Measurements from ENCODE around the gene ZNF783.
"Not testable (repeated sequence)": the region's sequence is repeated elsewhere in the genome, so short reads cannot be mapped to it uniquely, and the experiment has no call there.

ZNF783 gene

DNA sequence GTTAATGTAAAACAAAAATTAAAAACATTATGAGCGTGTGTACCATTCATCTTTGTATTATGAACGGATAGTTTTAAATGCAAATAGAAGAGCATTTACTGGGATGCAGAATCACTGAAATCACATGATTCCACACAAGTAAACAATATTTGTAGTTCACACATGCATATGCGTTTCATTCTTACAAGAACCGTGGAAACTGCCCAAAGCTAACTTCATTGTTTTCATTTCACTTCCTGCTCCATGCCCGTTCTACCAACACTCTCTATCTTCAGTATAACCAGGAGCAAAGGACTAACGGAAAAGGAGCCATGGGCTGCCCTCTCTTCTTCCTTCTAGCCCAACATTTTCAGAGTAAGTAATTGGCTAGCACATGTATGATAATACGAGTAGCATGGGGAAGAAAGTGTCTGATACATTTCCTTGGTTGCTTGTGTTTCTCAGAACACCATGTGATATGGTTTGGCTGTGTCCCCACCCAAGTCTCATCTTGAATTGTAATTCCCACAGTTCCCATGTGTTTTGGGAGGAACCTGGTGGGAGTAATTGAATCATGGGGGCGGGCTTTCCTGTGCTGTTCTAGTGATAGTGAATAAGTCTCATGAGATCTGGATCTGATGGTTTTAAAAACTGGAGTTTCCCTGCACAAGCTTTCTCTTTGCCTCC is 38.8 kb downstream of the ZNF783 start:
- no peak for DNase-seq (ENCODE audit: low read depth)

DNA sequence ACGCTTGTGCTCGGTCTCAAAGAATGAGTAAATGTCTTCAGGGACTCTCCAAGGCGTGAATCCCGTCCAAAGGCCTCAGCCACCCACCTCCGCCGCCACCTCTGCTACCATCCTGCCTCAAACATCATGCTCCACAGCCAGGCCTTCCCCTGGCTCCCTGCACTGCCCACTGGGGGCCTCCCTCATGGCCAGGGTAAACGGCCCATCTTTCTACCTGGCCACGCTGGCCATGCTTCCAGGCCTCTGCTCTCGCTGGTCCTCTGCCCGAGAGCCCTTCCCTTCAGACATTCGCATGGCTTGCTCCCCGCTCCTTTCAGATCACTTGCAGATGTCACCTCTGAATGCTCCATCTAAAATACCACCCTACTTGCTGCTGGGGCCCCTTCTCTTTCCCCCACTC is 40.2 kb downstream of the ZNF783 start:
- DNase-seq (ENCODE audit: low read depth) = no peak

DNA sequence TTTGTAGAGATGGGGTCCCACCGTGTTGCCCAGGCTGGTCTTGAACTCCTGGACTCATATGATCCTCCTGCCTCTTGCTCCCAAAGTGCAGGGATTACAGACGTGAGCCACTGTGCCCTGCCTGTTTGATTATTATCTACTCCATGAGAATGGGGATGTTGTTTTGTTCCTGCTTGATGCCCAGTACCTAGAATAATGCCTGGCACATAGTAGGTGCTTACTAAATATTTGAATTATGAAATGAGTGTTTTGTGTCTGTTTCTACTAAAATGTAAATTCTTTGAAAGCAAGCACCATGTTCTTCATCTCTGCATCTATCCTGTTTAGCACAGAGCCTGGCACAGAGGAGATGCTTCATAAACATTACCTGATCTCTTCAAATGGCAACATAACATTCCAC is 40.9 kb downstream of the ZNF783 start:
- DNase-seq (ENCODE audit: low read depth) = no peak

DNA sequence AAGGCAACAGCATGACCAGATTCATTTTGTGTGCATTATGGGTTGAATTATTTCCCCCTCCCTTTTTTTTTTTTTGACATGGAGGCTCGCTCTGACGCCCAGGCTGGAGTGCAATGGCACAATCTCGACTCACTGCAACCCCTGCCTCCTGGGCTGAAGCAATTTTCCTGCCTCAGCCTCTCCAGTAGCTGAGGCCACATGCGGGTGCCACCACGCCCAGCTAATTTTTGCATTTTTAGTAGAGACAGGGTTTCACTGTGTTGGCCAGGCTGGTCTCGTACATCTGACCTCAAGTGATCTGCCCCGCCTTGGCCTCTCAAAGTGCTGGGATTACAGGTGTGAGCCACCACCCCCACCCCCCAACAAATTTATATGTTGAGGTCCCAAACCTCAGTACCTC is 42.0 kb downstream of the ZNF783 start:
- no peak for DNase-seq (ENCODE audit: low read depth)

DNA sequence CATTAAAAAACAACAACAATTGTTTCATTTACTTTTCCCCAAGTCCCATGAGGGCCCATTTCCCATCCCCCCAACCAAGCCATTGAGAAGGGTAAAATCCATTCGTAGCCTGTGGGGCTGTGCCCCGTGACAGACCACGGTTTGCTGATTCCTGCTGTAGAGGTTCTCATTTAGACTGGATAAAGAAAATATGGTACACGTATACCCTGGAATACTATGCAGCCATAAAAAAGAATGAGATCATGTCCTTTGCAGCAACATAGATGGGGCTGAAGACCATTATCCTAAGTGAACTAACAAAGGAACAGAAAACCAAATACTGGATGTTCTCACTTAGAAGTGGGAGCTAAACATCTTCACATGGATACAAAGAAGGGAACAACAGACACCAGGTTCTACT is 44.9 kb downstream of the ZNF783 start:
- no peak for DNase-seq (ENCODE audit: low read depth)

DNA sequence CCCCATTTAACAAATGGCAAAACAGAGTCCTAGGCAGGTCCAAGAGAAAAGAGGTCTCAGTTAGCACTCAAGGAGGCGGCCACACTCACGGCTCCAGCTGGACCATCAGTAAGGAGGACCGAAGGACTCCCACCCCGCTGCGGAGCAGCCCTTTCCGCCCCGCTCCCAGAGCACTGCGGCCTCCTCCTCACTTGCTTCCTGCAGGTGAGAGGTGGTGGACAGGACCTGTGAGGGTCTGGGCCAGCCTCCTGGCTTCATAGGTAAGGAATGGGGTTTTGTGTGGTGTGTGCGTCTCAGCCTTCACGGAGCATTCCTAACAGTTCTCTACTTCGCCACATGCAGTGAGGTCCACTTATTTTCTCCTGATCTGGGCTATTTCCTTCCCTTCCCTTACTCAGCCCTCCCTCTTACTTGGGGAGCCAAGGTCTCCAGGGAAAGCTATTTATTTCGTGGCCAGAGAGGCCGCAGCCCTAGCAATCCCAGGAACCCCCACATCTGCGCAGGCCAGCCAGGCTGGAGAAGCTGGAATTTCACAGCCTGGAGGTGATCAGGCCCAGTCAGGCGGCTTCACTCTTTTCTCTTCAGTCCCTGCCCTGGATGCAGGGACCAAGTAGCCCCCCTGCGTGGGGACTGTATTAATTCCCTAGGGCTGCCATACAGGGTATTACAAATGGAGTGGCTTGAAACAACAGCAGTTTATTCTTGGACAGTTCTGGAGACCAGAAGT is 45.9 kb downstream of the ZNF783 start:
- DNase-seq (ENCODE audit: low read depth) = no peak

DNA sequence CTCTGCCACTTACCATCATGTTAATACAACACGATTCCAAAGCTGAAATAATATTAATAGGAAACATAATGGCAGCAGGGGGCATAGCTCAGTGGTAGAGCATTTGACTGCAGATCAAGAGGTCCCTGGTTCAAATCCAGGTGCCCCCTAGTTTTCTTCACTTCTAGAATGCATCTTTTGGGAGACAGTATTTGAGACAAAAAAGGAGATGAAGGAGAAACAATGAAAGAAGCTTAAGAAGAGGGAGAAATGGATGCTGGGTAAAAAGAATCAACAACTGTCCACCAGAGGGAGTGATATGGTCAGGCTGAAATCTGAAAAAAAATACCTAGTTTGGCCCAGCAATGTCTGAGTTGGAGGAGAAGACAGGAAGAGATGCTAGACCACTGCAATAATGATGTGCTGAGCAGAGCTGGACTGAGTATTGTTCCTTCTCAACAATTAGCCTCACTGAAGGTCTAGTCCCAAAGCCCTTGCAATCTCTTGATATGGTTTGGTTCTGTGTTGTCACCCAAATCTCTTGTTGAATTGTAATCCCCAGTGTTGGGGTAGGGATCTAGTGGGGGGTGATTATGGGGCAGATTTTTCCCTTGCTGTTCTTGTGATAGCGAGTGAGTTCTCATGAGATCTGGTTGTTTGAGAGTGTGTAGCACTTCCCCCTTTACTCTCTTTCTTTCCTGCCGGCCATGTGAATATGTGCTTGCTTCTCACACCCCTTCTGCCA is 48.3 kb downstream of the ZNF783 start:
- DNase-seq (ENCODE audit: low read depth) = peak; percentile 83

DNA sequence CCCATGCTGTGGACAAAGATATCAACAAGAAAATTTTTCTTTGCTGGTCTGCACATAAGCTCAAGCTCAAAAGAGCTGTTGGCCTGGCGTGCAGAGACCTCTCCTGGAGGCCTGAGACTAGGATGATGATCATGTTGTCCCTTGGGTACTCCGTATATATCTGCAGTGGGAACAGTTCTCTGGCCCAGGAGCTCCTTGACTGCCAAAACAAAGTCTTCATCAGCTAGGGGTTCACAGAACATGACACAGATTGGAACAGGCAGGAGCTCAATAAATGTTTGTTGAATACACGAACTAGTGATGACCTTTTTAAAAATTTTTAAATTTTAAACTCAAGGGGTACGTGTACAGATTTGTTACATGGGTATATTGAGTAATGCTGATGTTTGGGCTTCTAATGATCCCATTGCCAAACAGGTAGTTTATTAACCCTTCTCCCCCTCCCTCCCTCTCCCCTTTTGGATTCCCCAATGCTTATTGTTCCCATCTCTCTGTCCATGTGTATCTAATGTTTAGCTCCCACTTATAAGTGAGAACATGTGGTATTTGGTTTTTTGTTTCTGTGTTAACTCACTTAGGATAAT is 49.1 kb downstream of the ZNF783 start:
- DNase-seq (ENCODE audit: low read depth) = no peak

DNA sequence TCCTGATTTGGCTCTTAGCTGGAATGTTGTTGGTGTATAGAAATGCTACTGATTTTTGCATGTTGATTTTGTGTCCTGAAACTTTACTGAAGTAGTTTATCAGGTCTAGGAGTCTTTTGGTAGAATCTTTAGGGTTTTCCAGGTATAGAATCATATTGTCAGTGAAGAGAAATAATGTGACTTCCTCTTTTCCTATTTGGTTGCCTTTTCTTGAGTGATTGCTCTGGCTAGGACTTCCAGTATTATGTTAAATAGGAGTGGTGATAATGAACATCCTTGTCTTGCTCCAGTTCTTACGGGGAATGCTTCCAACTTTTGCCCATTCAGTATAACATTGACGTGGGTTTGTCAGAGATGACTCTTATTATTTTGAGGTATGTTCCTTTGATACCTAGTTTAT is 52.0 kb downstream of the ZNF783 start:
- DNase-seq (ENCODE audit: low read depth) = no peak

DNA sequence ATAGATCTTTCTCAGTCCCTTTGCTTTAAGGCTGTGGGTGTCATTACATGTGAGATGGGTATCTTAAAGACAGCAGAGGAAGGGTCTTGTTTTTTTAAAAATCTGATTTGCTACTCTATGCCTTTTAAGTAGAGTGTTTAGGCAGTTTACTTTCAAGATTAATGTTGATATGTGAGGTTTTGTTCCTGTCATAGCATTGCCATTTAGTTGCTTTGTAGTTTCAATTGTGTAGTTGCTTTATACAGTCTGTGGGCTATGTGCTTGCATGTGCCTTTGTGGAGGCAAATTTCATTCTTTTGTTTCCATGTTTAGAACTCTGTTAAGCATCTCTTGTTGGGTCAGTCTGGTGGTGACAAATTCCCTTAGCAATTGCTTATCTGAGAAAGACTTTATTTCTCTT is 54.6 kb downstream of the ZNF783 start:
- no peak for DNase-seq (ENCODE audit: low read depth)

DNA sequence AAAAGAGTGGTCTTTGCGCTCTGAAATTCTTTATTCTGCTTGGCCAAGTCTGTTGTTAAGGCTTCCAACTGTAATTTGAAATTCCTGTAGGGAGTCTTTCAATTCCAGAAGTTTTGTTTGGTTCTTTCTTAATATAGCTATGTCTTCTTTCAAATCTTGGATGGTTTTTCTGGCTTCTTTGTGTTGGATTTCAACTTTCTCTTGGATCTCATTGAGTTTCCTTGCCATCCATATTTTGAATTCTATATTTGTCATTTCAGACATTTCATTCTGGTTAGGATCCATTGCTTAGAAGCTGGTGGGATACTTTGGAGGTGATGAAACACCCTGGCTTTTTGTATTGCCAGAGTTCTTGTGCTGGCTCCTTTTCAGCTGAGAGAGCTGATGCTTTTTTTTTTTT is 55.5 kb downstream of the ZNF783 start:
- no peak for DNase-seq (ENCODE audit: low read depth)

DNA sequence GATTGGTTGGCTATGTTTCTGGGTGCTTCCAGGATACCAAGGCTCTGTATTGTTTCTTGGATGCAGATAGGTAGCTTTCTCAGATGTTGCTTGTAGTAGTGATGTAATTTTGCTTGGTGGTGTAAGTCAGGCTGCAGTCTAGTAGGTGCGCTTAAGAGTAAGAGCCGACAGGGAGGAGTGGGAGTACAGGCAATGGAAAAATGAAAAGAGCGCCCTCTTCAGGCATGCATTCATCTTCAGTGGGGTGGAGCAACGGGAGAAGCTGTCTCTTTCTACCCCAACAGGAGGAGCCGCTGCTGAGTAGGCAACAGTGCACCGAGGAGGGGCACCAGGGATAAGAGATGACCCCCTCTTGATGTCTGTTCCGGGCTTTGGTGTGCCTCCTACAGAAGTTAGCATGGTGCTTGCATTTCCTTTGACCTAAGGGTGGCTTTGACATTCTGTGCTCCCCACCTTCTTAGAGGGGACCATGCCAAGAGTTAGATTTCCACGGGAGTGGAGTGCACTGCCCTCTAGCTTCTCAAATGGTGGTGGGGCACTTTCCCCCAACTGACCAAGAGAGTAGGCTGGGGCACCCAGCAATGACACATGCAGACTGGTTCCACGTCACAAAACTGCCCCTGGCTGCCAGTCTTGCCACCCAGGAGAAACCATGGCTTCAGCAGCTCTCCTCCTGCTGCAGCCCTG is 56.1 kb downstream of the ZNF783 start:
- no peak for DNase-seq (ENCODE audit: low read depth)

DNA sequence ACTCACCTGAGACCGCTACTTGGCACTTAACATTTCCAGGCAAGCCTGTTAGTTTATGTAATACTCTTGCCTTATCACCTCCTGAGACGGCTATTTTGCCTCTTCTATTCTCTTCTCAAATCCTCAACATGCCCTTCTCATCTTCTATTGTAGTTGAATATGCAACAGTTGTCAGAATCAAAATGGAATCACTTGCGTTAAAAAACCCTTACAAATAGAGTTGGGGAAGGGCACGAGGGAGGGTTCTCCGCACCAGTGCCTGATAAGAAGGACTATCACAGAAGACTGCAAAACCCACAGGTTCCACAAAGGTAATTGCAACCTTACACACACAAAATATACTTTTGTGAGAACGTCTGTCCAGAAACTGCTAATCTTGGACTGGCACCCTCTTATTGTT is 57.4 kb downstream of the ZNF783 start:
- DNase-seq (ENCODE audit: low read depth) = no peak

DNA sequence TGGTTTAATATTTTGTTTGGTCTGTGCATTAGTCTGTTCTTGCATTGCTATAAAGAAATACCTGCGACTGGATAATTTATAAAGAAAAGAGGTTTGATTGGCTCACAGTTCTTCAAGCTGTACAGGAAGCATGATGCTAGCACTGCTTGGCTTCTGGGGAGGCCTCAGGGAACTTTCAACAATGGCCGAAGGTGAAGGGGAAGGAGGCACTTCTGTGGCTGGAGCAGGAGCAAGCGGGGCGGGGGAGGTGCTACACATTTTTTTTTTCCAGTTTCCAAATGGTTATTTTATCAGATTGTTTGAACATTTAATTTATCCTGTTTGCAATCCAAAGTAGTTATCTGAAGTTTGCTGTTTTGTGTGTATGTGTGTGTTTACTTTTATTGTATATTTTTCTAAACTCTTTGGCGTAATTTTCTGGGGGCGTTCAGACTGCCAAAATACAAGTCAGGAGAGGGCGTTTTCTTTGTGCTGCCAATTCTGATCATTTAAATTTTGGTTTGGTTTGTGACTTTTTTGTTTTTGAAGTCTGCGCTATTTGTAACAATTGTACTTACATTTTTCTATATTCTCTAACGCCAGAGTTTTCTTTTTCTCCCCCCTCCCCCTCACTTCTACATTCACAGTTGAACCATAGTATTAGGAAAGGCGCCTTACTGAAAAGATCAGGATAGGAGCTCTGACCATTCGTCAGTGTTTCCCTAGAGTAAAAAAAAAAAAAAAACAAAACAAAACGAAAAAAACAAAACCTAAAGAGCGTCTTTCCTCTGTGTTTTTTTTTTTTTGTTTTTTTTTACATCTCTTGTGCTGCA is 58.5 kb downstream of the ZNF783 start:
- DNase-seq (ENCODE audit: low read depth) = no peak

DNA sequence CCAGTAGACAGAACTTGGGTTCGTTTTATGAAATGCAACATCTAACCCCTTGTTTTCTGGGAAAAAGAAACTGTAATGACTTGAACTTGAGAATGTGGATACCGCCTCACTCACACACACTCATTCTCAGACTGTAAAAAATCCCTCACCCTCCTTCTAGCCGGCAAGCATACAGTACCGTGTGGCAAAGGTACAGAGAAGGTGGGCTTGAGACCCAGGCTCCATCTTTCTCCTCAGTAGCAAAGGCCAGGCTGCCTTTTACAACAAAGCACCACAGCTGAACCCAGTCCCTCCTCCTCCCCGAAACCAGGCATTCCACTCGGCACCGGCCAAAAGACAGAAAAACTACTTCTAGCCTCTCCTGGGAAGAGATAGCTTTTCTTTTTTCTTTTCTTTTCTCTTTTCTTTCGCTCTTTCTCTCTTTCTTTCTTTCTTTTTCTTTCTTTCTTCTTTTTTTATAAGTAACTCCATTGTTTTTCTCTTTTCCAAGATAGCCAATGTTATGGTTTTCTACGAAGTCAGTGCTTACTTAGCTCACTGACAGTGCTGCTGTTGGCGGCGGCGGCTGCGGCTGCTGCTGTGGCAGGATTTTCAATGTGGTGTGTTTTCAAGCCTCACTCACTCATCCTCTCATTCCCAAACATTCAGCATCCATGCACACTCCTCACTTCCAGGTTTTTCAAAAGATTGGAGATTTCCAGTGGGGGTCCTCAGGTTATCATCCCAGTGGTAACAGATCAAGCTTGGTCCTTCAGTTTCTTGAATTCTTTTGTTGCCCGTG is 59.3 kb downstream of the ZNF783 start:
- not testable (repeated sequence) for DNase-seq (ENCODE audit: low read depth)

DNA sequence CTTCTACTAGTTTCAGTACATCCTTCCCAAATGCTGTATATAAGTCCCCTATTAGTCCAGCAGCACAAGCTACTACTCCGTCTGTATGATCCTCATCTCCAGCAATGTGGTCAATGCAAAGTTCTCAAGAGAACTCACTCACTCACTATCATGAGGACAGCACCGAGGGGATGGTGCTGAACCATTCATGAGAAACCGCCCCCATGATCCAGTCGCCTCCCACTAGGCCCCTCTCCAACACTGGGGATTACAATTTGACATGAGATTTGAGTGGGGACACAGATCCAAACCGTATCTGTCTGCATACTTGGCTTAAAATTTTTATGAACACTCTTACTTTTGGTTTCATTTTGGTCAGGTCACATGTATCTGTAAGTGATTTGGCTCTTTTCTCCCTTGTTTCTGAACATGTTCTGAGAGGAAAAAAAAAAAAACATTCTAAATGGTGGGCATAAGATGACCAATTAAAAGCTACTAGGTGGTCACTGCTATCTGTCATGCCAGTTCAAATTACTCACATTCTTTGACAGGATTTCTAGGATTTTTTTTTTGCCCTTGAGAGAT is 60.1 kb downstream of the ZNF783 start:
- peak; percentile 45 for DNase-seq (ENCODE audit: low read depth)

DNA sequence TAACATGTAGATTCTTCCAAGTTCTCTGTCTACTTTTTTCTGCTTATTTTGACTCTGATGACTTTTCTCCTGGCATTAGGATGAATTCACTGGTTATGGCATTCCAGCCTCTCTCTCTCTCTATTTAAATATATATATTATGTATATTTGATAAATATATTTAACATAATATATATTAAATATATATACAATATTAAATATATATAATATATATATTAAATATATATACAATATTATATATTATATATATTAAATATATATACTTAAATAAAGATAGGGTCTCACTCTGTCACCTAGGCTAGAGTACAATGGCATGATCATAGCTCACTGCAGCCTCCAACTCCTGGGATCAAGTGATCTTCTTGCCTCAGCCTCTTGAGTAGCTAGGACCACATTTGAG is 60.7 kb downstream of the ZNF783 start:
- DNase-seq (ENCODE audit: low read depth) = no peak

DNA sequence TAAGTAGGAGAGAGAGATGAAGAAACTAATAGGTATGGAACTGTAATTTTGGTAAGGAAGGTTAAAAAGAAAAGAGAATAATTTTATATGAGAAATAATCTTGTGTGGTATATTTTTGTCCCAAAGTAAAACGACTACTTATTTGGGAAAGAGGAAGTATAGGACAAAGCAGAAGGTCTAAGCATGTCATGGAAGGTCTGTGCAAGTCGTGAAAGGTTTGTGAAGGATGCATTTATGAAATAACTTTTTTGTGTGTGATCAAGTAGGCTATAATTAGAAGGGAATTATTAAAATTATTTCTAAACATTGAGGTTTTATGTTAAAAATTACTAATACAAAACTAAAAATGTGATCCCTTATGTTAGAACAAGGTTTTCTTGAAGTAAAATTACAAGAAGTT is 63.3 kb downstream of the ZNF783 start:
- DNase-seq (ENCODE audit: low read depth) = no peak

DNA sequence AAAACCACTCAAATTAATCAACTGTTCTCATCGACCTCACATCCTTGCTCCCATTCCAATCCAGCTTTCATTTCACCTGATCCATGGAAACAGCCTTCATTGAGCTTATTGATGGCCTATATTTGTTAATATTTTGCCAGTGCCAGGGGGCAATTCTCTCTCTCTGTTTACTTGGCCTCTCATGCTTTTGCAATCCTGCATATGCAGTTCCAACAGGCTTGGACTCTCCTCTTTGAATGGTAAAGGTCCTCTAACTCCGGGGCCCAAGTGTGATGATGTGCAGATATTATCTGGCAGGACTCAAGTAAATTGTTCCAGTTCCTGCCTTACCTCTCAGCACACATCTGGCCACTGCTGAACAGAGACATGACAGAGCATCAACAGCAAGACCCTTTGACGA is 67.3 kb downstream of the ZNF783 start:
- DNase-seq (ENCODE audit: low read depth) = no peak

DNA sequence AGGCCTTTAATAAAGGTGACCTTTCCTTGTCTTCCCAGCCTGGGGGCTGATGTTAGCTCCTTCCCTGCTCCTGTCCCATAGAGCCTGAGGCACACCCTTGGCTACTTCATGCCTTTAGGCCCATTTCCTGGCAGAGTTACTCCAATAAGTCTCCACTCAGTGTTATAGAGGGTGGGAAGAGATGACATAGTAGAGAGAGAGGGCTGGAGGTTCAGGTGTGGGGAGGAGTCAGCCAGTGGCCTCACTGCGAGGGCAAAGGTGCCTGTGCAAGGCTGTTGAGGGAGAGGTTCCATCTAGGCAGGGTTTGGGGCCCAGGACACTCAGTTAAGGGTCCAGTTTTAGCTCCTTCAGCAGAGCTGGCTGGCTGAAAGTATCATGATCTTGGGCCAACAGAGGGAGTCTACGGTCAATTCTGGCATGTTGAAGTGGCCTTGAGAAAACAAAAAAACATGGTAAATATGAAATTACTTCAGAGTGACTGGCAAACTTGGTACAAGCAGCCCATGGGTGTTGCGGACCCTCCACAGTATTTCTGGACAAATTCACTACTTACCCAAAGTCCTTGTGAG is 67.9 kb downstream of the ZNF783 start:
- DNase-seq (ENCODE audit: low read depth) = no peak
